NB4 (cell line): ENCODE results near the gene OTUB2.

Experiments
- DNase-seq: peaks from one replicate; pipeline ENCODE4 v3.0.0; 2010; ENCODE audit warnings: low read depth
- H3K4me3 ChIP-seq: one replicate; pipeline ENCODE4 v1.5.1; 2011; ENCODE audit warnings: mild to moderate bottlenecking, low read depth, low read length, moderate library complexity
- CTCF ChIP-seq: IDR thresholded peaks from one replicate; pipeline ENCODE4 v1.5.1; 2012; ENCODE audit warnings: low read depth, low read length
- MAX ChIP-seq: IDR thresholded peaks from 2 replicates; pipeline ENCODE4 v1.6.1; 2011; ENCODE audit warnings: low read depth, low read length
- MYC ChIP-seq: IDR thresholded peaks from 2 replicates; pipeline ENCODE4 v1.6.1; 2011; ENCODE audit warnings: low read depth, low read length
- POLR2A ChIP-seq: IDR thresholded peaks from 2 replicates; pipeline ENCODE4 v1.6.1; 2011; ENCODE audit warnings: mild to moderate bottlenecking; ENCODE audit not compliant: insufficient read length; ENCODE audit errors: extremely low read depth

The OTUB2 gene

DNA sequence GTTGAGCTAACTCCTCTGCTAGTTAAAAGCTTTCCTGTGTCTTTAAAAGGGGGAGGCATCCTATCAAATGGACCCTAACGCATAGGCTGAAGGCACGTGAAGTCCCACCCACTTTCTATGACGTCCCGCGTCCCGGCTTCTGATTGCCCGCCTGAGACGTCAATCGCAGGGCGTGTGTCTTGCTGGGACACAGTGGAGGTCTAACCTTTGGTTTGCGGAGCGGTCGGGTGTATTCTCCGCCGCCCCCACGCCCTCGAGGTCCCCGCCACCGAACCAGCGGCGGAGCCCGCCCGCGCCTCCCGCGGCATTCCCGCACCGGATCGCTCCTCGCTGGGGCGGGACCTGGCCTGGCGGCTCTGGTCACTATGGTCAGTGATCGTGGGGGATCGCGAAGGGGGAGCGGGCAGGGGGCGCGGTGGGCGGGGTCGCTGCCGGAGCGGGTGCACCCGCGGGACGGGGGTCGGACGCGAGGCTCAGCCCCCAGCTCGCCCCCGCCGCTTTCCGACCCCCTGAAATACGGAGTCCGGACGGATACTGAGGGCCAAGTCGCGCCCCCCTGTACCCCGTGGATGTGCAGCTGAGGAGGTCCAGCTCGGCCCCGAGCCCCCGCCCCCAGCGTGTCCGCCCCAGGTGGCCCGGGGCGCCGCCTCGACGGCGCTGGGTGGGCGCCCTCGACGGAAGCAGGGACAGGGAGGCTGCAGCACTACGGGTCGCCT, at the start of gene OTUB2:
Gene OTUB2 (plus strand): TSS at position 168 of the 716 bp plus-strand sequence. CDS start 198 bp downstream, at position 366.
- no peak within 1 kb of the TSS for H3K4me3 ChIP-seq

DNA sequence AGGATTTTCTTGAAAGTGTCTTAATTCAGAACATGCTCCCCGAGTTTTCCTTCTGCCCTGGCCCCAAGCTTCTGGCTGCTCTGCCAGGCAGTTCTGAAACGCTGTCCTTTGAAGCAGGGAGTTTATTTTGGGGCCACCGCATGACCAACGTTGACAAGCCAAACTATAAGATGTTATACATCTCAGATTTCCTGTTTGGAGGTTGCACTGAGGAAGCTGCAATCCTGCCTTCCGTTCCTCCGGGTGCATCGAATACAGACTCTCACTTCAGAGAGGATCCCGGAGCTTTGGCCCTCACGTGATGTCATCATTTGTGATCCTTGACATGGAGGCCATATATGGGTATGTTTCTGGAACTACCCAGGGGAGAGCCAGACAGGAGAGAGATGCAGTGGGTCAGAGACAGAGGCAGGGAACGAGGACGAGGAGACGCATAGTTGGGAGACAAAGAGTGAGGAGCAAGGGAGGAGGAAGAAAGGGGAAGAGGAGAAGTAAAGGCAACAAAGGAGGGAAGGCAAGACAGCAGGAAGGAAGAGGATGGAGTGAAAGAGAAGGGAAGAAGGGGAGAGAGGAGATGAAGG, 49.6 kb upstream of the OTUB2 start, which contains the start of gene ASB2:
Gene ASB2 (minus strand): TSS at position 94 of the 581 bp plus-strand sequence. CDS start 12,031 bp downstream, outside the sequence.
- H3K4me3 ChIP-seq, result no peak within 1 kb of the TSS
- TF ChIP-seq MYC, result no peak
- TF ChIP-seq MAX, result no peak
- TF ChIP-seq CTCF, result no peak
- no peak for TF ChIP-seq POLR2A
- no peak for DNase-seq

More for the DNA sequence above, at the start of gene OTUB2:
- DNase-seq, result peak; percentile 98
- TF ChIP-seq MAX (no peak), MYC (no peak), POLR2A (no peak), CTCF (no peak)

- no peak overlapping the region for H3K4me3 ChIP-seq
- TF ChIP-seq MYC (no peak), POLR2A (no peak), CTCF (no peak), MAX (no peak)
- DNase-seq, result no peak
Measured at GRCh38 chr14:93977171-93977570, 49.0 kb upstream of the OTUB2 start.

GRCh38 chr14:93977790-93978581, 48.2 kb upstream of the OTUB2 start:
- peak; percentile 64 for DNase-seq
- H3K4me3 ChIP-seq, result no peak overlapping the region
- TF ChIP-seq MYC (peak; percentile 50; the same call in 1 of the 2 replicates), POLR2A (no peak), CTCF (no peak), MAX (peak; percentile 69; the same call in 1 of the 2 replicates)

GRCh38 chr14:93978735-93979134, 47.4 kb upstream of the OTUB2 start:
- TF ChIP-seq POLR2A, result no peak
- no peak for TF ChIP-seq MYC
- no peak for TF ChIP-seq CTCF
- TF ChIP-seq MAX, result no peak
- H3K4me3 ChIP-seq, result no peak overlapping the region
- no peak for DNase-seq
